GM23338 (cell line): Measurements from ENCODE around the gene TIMMDC1. TPM values are rescaled to one million over a fixed set of nuclear protein-coding genes. Genes with fewer than 3 reads are reported as not detected.

Source experiments
- ATAC-seq: fragments of 200-7000 bp; cut with Tn5 transposase; 3 replicates; pipeline ENCODE4 v1.9.1; 2020
- DNase-seq: peaks from one replicate; pipeline ENCODE4 v3.0.0-alpha.2; 2015; ENCODE audit warnings: low spot score
- H2AFZ ChIP-seq: fragments of 200-600 bp; sonication (generic); 2 replicates; pipeline ENCODE4 v1.8.0; 2016; ENCODE audit warnings: antibody characterized with exemption, mild to moderate bottlenecking, moderate library complexity
- H3F3A ChIP-seq: fragments of 200-600 bp; sonication (generic); replicated peaks from 2 replicates; pipeline ENCODE4 v1.8.0; 2017; ENCODE audit warnings: antibody characterized with exemption, mixed run types, low read depth
- H3K27ac ChIP-seq: fragments of 200-600 bp; sonication (generic); 2 replicates; pipeline ENCODE4 v1.6.1; 2016; ENCODE audit warnings: low read depth
- H3K27me3 ChIP-seq: fragments of 200-600 bp; sonication (generic); 2 replicates; pipeline ENCODE4 v1.8.0; 2016; ENCODE audit warnings: mild to moderate bottlenecking, mixed run types, moderate library complexity; ENCODE audit not compliant: insufficient read depth
- H3K36me3 ChIP-seq: fragments of 200-600 bp; sonication (generic); 2 replicates; pipeline ENCODE4 v1.8.0; 2016; ENCODE audit warnings: mild to moderate bottlenecking; ENCODE audit not compliant: insufficient read depth
- H3K4me1 ChIP-seq: fragments of 200-600 bp; sonication (generic); 2 replicates; pipeline ENCODE4 v1.8.0; 2016; ENCODE audit warnings: mild to moderate bottlenecking, moderate library complexity; ENCODE audit not compliant: insufficient read depth
- H3K4me2 ChIP-seq: fragments of 200-600 bp; sonication (generic); 2 replicates; pipeline ENCODE4 v1.7.1; 2017; ENCODE audit warnings: mixed run types
- H3K4me3 ChIP-seq: fragments of 200-600 bp; sonication (generic); 2 replicates; pipeline ENCODE4 v1.6.1; 2016; ENCODE audit warnings: mixed run types
- H3K79me2 ChIP-seq: fragments of 200-600 bp; sonication (generic); replicated peaks from 2 replicates; pipeline ENCODE4 v1.8.0; 2017; ENCODE audit warnings: mild to moderate bottlenecking; ENCODE audit not compliant: insufficient read depth
- H3K9me2 ChIP-seq: fragments of 200-600 bp; sonication (generic); 2 replicates; pipeline ENCODE4 v1.8.0; 2017; ENCODE audit not compliant: insufficient read depth
- H4K20me1 ChIP-seq: fragments of 200-600 bp; sonication (generic); replicated peaks from 2 replicates; pipeline ENCODE4 v1.8.0; 2017; ENCODE audit warnings: mild to moderate bottlenecking; ENCODE audit not compliant: insufficient read depth
- H3K27ac Mint-ChIP-seq: 2 replicates; pipeline ENCODE4 v1.8.0; 2020; ENCODE audit warnings: inconsistent platforms, mild to moderate bottlenecking, moderate library complexity, mixed read lengths
- H3K27me3 Mint-ChIP-seq: 3 replicates; pipeline ENCODE4 v1.8.0; 2022; ENCODE audit warnings: low read depth, mild to moderate bottlenecking, moderate library complexity, mixed read lengths, inconsistent platforms; ENCODE audit not compliant: insufficient read depth, poor library complexity
- H3K36me3 Mint-ChIP-seq: 3 replicates; pipeline ENCODE4 v1.8.0; 2021; ENCODE audit warnings: low read depth, mild to moderate bottlenecking, inconsistent platforms, moderate library complexity, mixed read lengths
- H3K4me1 Mint-ChIP-seq: 3 replicates; pipeline ENCODE4 v1.8.0; 2020; ENCODE audit warnings: mild to moderate bottlenecking, inconsistent platforms, mixed read lengths
- H3K4me3 Mint-ChIP-seq: 3 replicates; pipeline ENCODE4 v1.8.0; 2021; ENCODE audit warnings: moderate library complexity, mild to moderate bottlenecking, inconsistent platforms, mixed read lengths
- H3K9me3 Mint-ChIP-seq: 3 replicates; pipeline ENCODE4 v1.8.0; 2020; ENCODE audit warnings: moderate library complexity, mild to moderate bottlenecking, inconsistent platforms, mixed read lengths
- CREB1 ChIP-seq: fragments of 250-450 bp; sonication (Bioruptor Pico); IDR thresholded peaks from 2 replicates; pipeline ENCODE4 v1.5.0; 2020; ENCODE audit warnings: low read depth, mild to moderate bottlenecking, moderate library complexity
- CTCF ChIP-seq, 2 experiments: fragments of 200-600 bp in 1 of 2; sonication (generic) in 1 of 2; conservative IDR thresholded peaks; 2 replicates each; pipeline versions ENCODE4 v1.5.1 to v1.6.1; 2016 to 2017; ENCODE audit warnings: antibody characterized with exemption in 2 of 2, low read depth in 2 of 2, mild to moderate bottlenecking in 2 of 2, moderate library complexity in 1 of 2
- ETS1 ChIP-seq: IDR thresholded peaks from 2 replicates; pipeline ENCODE4 v1.6.1; 2016; ENCODE audit warnings: antibody characterized with exemption
- EZH2 ChIP-seq: fragments of 200-600 bp; sonication (generic); IDR thresholded peaks from one replicate; pipeline ENCODE4 v1.8.0; 2017; ENCODE audit warnings: antibody characterized with exemption, mild to moderate bottlenecking, low read depth; ENCODE audit not compliant: unreplicated experiment
- EZH2phosphoT487 ChIP-seq: fragments of 200-600 bp; sonication (generic); IDR thresholded peaks from one replicate; pipeline ENCODE4 v1.8.1; 2018; ENCODE audit warnings: antibody characterized with exemption; ENCODE audit not compliant: unreplicated experiment
- JUNB ChIP-seq: IDR thresholded peaks from one replicate; pipeline ENCODE4 v1.6.1; 2016; ENCODE audit warnings: antibody characterized with exemption; ENCODE audit not compliant: unreplicated experiment
- NANOG ChIP-seq: IDR thresholded peaks from 2 replicates; pipeline ENCODE4 v1.6.1; 2016; ENCODE audit warnings: antibody characterized with exemption, borderline replicate concordance
- POLR2AphosphoS5 ChIP-seq: IDR thresholded peaks from 2 replicates; pipeline ENCODE4 v1.6.1; 2016; ENCODE audit warnings: antibody characterized with exemption, low read depth
- REST ChIP-seq: IDR thresholded peaks from one replicate; pipeline ENCODE4 v1.6.1; 2018; ENCODE audit warnings: antibody characterized with exemption; ENCODE audit not compliant: unreplicated experiment
- STAT1 ChIP-seq: IDR thresholded peaks from one replicate; pipeline ENCODE4 v1.6.1; 2016; ENCODE audit warnings: antibody characterized with exemption; ENCODE audit not compliant: unreplicated experiment
- ZNF114 ChIP-seq: fragments of 250-450 bp; sonication (Bioruptor Pico); IDR thresholded peaks from 2 replicates; pipeline ENCODE4 v1.5.0; 2020; ENCODE audit warnings: mild to moderate bottlenecking, moderate library complexity
- ZNF331 ChIP-seq: fragments of 250-450 bp; sonication (Bioruptor Pico); IDR thresholded peaks from 2 replicates; pipeline ENCODE4 v1.5.0; 2020; ENCODE audit warnings: low read depth, mild to moderate bottlenecking, moderate library complexity
- ZNF462 ChIP-seq: fragments of 250-450 bp; sonication (Bioruptor Pico); IDR thresholded peaks from 2 replicates; pipeline ENCODE4 v1.5.0; 2020; ENCODE audit warnings: mild to moderate bottlenecking, moderate library complexity
- polyA plus RNA-seq: library from polyadenylated mRNA; unstranded; fragments of >200 nt; fragmentation: Nextera tagmentation; extraction: Ambion mirVana; gene quantifications from 2 replicates; pipeline ENCODE4 v1.2.1, GENCODE V29; 2016
- total RNA-seq: library from RNA; depleted of rRNA; stranded (reverse); fragments of >200 nt; shearing (Covaris generic); gene quantifications from 2 replicates; pipeline ENCODE4 v1.2.3, GENCODE V29; 2014

Gene TIMMDC1
- total and polyA plus RNA-seq, 2 experiments from 2014 or later: 62.2 to 105 TPM

- H3K27me3 ChIP-seq: no peaks in the 10 kb centered on the region
- no peaks in the 10 kb centered on the region for H3K27me3 Mint-ChIP-seq
- no peak for TF ChIP-seq EZH2phosphoT487
- no peak for TF ChIP-seq POLR2AphosphoS5
- TF ChIP-seq CREB1 (CRISPR knock-in tag): no peak
- no peak for TF ChIP-seq CTCF (conservative IDR thresholded peaks at IDR 0.05; ENCODE audit: low read depth in 2 of 2)
- no peak for TF ChIP-seq ZNF114
- TF ChIP-seq STAT1: no peak
- TF ChIP-seq ZNF462 (CRISPR knock-in tag): no peak
- TF ChIP-seq ZNF331: no peak
- TF ChIP-seq ETS1: no peak
- no peak for TF ChIP-seq NANOG
- TF ChIP-seq JUNB: no peak
- TF ChIP-seq REST: no peak
- no peak for TF ChIP-seq EZH2
- ATAC-seq: no peak
- no peaks in the 10 kb centered on the region for H3K4me1 ChIP-seq
- H3K9me2 ChIP-seq: 0 out of 2 replicates have a peak, but pooled peaks cover 3% of the 10 kb centered on the region
- H3K9me3 Mint-ChIP-seq: no peaks in the 10 kb centered on the region
- no peak overlapping the region for H3K27ac Mint-ChIP-seq
- H3K4me1 Mint-ChIP-seq: peaks cover 3% of the 10 kb centered on the region; the same call in 1 of the 3 replicates
- H3K36me3 Mint-ChIP-seq: no peaks in the 10 kb centered on the region
- H4K20me1 ChIP-seq: no peaks in the 10 kb centered on the region
- DNase-seq: no peak
- H3K4me2 ChIP-seq: no peak overlapping the region
- H3K27ac ChIP-seq: no peak overlapping the region
- peak overlapping the region; percentile 81; the same call in 1 of the 2 replicates for H2AFZ ChIP-seq
- no peak overlapping the region for H3K4me3 ChIP-seq
- H3K36me3 ChIP-seq: no peaks in the 10 kb centered on the region
- H3F3A ChIP-seq: no peaks in the 10 kb centered on the region
- H3K79me2 ChIP-seq: no peaks in the 10 kb centered on the region
- no peak overlapping the region for H3K4me3 Mint-ChIP-seq
Measured at GRCh38 chr3:119555929-119556328, 57.6 kb downstream of the TIMMDC1 start.
